Skeletal muscle satellite cell (primary cell): ENCODE data around the gene SOCS3.

Experiments used
- H3K27me3 ChIP-seq: 2 replicates; pipeline ENCODE4 v1.7.0; 2013; ENCODE audit warnings: low read length; ENCODE audit not compliant: control insufficient read depth, insufficient read depth
- H3K36me3 ChIP-seq: 2 replicates; pipeline ENCODE4 v1.7.0; 2013; ENCODE audit warnings: mild to moderate bottlenecking, control low read depth, low read length; ENCODE audit not compliant: insufficient read depth
- H3K4me1 ChIP-seq: 2 replicates; pipeline ENCODE4 v1.7.0; 2013; ENCODE audit warnings: low read length; ENCODE audit not compliant: control insufficient read depth, insufficient read depth
- H3K4me2 ChIP-seq: 2 replicates; pipeline ENCODE4 v1.7.0; 2013; ENCODE audit warnings: mild to moderate bottlenecking, low read length
- H3K4me3 ChIP-seq: 2 replicates; pipeline ENCODE4 v1.7.0; 2013; ENCODE audit warnings: low read length
- H3K9ac ChIP-seq: 2 replicates; pipeline ENCODE4 v1.7.0; 2013; ENCODE audit warnings: mild to moderate bottlenecking, low read depth, low read length, moderate library complexity
- H3K9me3 ChIP-seq: replicated peaks from 2 replicates; pipeline ENCODE4 v1.7.0; 2013; ENCODE audit warnings: mild to moderate bottlenecking, control low read depth, low read length

The SOCS3 gene

GRCh38 chr17:78387977-78388941 is 28.4 kb upstream of the SOCS3 start:
- Histone ChIP-seq H3K4me1 (peaks cover 63% of the 10 kb centered on the region), H3K9me3 (no peaks in the 10 kb centered on the region), H3K4me2 (no peak overlapping the region), H3K27me3 (no peaks in the 10 kb centered on the region), H3K36me3 (peaks cover 9% of the 10 kb centered on the region), H3K4me3 (no peak overlapping the region), H3K9ac (no peak overlapping the region)

- Histone ChIP-seq H3K27me3 (no peaks in the 10 kb centered on the region), H3K4me3 (peak overlapping the region; percentile 29), H3K36me3 (peaks cover 19% of the 10 kb centered on the region), H3K9me3 (no peaks in the 10 kb centered on the region), H3K4me2 (peak overlapping the region; percentile 65), H3K9ac (peak overlapping the region; percentile 59), H3K4me1 (peaks cover 55% of the 10 kb centered on the region)
These were observed 24.8 kb upstream of the SOCS3 start for GRCh38 chr17:78384479-78385175.

- Histone ChIP-seq H3K4me1 (peaks cover 57% of the 10 kb centered on the region), H3K4me3 (peak overlapping the region; percentile 6), H3K9me3 (no peaks in the 10 kb centered on the region), H3K9ac (peak overlapping the region; percentile 67), H3K4me2 (peak overlapping the region; percentile 65), H3K27me3 (no peaks in the 10 kb centered on the region), H3K36me3 (peaks cover 19% of the 10 kb centered on the region)
These were observed 24.0 kb upstream of the SOCS3 start for GRCh38 chr17:78383725-78384471.

GRCh38 chr17:78381601-78382232 is 21.8 kb upstream of the SOCS3 start:
- Histone ChIP-seq H3K4me2 (no peak overlapping the region), H3K36me3 (peaks cover 19% of the 10 kb centered on the region), H3K9ac (no peak overlapping the region), H3K27me3 (no peaks in the 10 kb centered on the region), H3K9me3 (no peaks in the 10 kb centered on the region), H3K4me1 (peaks cover 70% of the 10 kb centered on the region), H3K4me3 (no peak overlapping the region)

- H3K4me3 ChIP-seq = no peak overlapping the region
- no peaks in the 10 kb centered on the region for H3K27me3 ChIP-seq
- no peaks in the 10 kb centered on the region for H3K9me3 ChIP-seq
- H3K36me3 ChIP-seq = peaks cover 15% of the 10 kb centered on the region
- H3K4me2 ChIP-seq = no peak overlapping the region
- peaks cover 71% of the 10 kb centered on the region for H3K4me1 ChIP-seq
- H3K9ac ChIP-seq = no peak overlapping the region
These were observed 20.5 kb upstream of the SOCS3 start for GRCh38 chr17:78380370-78380769.

GRCh38 chr17:78379131-78379491 is 19.2 kb upstream of the SOCS3 start:
- no peaks in the 10 kb centered on the region for H3K9me3 ChIP-seq
- peaks cover 74% of the 10 kb centered on the region for H3K4me1 ChIP-seq

GRCh38 chr17:78378225-78379130 is 18.6 kb upstream of the SOCS3 start, which contains the start of gene PGS1:
PGS1 (plus strand) TSS chr17:78378649; CDS start chr17:78378666, 17 bp downstream.
- peak within 1 kb of the TSS; percentile 92 for H3K4me2 ChIP-seq
- peak within 1 kb of the TSS; percentile 95 for H3K4me3 ChIP-seq
- no peaks in the 10 kb centered on the region for H3K27me3 ChIP-seq
- H3K9ac ChIP-seq = peak within 1 kb of the TSS; percentile 98
- peaks cover 11% of the 10 kb centered on the region for H3K36me3 ChIP-seq
- H3K4me1 ChIP-seq = peaks cover 71% of the 10 kb centered on the region
- no peaks in the 10 kb centered on the region for H3K9me3 ChIP-seq

More at GRCh38 chr17:78379131-78379491, 19.2 kb upstream of the SOCS3 start:
- Histone ChIP-seq H3K4me3 (peak overlapping the region; percentile 95), H3K9ac (peak overlapping the region; percentile 98), H3K4me2 (peak overlapping the region; percentile 92), H3K27me3 (no peaks in the 10 kb centered on the region), H3K36me3 (peaks cover 11% of the 10 kb centered on the region)

GRCh38 chr17:78377858-78378224 is 18.0 kb upstream of the SOCS3 start:
- no peaks in the 10 kb centered on the region for H3K27me3 ChIP-seq
- H3K4me3 ChIP-seq = peak overlapping the region; percentile 95
- peaks cover 11% of the 10 kb centered on the region for H3K36me3 ChIP-seq
- peak overlapping the region; percentile 98 for H3K9ac ChIP-seq
- H3K4me1 ChIP-seq = peaks cover 65% of the 10 kb centered on the region
- peak overlapping the region; percentile 92 for H3K4me2 ChIP-seq
- no peaks in the 10 kb centered on the region for H3K9me3 ChIP-seq

GRCh38 chr17:78376161-78376560 is 16.3 kb upstream of the SOCS3 start:
- Histone ChIP-seq H3K9ac (peak overlapping the region; percentile 26), H3K4me3 (peak overlapping the region; percentile 22), H3K27me3 (no peaks in the 10 kb centered on the region), H3K36me3 (peaks cover 3% of the 10 kb centered on the region), H3K4me1 (peaks cover 52% of the 10 kb centered on the region), H3K9me3 (no peaks in the 10 kb centered on the region), H3K4me2 (peak overlapping the region; percentile 68)
